ENCODE measurements around the gene FAM13A. TPM values are rescaled to one million over a fixed set of nuclear protein-coding genes. Genes with fewer than 3 reads are reported as not detected.

The FAM13A gene
- total and polyA plus RNA-seq, 8 donors, result 15.7 to 56.4 (median 38.1) TPM

GRCh38 chr4:88732714-88733368 lies 324.1 kb downstream of the FAM13A start:
- intact Hi-C loops (cut with DNase I), result no loop called here
- no peak for FAIRE-seq
- DNase-seq, result no peak
- Histone ChIP-seq H3K4me1 (peaks cover 12 to 19% (median 13%) of the 10 kb centered on the region in 3 donors), H3K36me3 (peaks cover 0 to 37% (median 16%) of the 10 kb centered on the region in 3 donors), H3K27ac (no peak overlapping the region), H3K9me3 (no peaks in the 10 kb centered on the region), H3K27me3 (no peaks in the 10 kb centered on the region), H3K4me3 (no peak overlapping the region)
- no peak for TF ChIP-seq CTCF (IDR thresholded peaks at IDR 0.05)
- WGBS, 2 donors, result 90 to 91% methylated on average over 5 of the region's 5 CpGs
- ATAC-seq, result no peak

GRCh38 chr4:88731381-88731780 lies 325.6 kb downstream of the FAM13A start:
- H3K4me3 ChIP-seq, result no peak overlapping the region
- no peaks in the 10 kb centered on the region for H3K9me3 ChIP-seq
- no peaks in the 10 kb centered on the region for H3K27me3 ChIP-seq
- H3K4me1 ChIP-seq, result peaks cover 10 to 17% (median 12%) of the 10 kb centered on the region in 3 donors
- WGBS, 2 donors, result 93 to 96% methylated on average over 4 of the region's 4 CpGs
- H3K36me3 ChIP-seq, result peaks cover 0 to 50% (median 26%) of the 10 kb centered on the region in 3 donors
- FAIRE-seq (no peak), ATAC-seq (no peak), DNase-seq (no peak)
- intact Hi-C loops (cut with DNase I), result no loop called here
- H3K27ac ChIP-seq, result no peak overlapping the region
- no peak for TF ChIP-seq CTCF (IDR thresholded peaks at IDR 0.05)

- H3K27me3 ChIP-seq, result no peaks in the 10 kb centered on the region
- H3K4me3 ChIP-seq, result no peak overlapping the region
- 92 to 93% methylated on average over 5 of the region's 5 CpGs for WGBS, 2 donors
- no peak for FAIRE-seq
- no peak for TF ChIP-seq CTCF (IDR thresholded peaks at IDR 0.05)
- peaks cover 6 to 16% (median 12%) of the 10 kb centered on the region in 3 donors for H3K4me1 ChIP-seq
- no peak for DNase-seq
- no peak overlapping the region for H3K27ac ChIP-seq
- no peaks in the 10 kb centered on the region for H3K9me3 ChIP-seq
- peaks cover 0 to 50% (median 28%) of the 10 kb centered on the region in 3 donors for H3K36me3 ChIP-seq
- no peak for ATAC-seq
- intact Hi-C loops (cut with DNase I), result no loop called here
Observed at GRCh38 chr4:88730811-88731210, 326.2 kb downstream of the FAM13A start.

- Histone ChIP-seq H3K27me3 (no peaks in the 10 kb centered on the region), H3K9me3 (no peaks in the 10 kb centered on the region), H3K4me3 (no peak overlapping the region), H3K4me1 (peaks cover 0 to 4% (median 0%) of the 10 kb centered on the region in 3 donors), H3K36me3 (peaks cover 0 to 50% (median 28%) of the 10 kb centered on the region in 3 donors), H3K27ac (no peak overlapping the region)
- ATAC-seq (peak in 1 of 4 donors; percentile 22), DNase-seq (no peak), FAIRE-seq (no peak)
- TF ChIP-seq CTCF (IDR thresholded peaks at IDR 0.05), result no peak
- intact Hi-C loops (cut with DNase I), result no loop called here
- WGBS, 2 donors, result 87% methylated on average over 6 of the region's 6 CpGs
Observed at GRCh38 chr4:88729146-88729760, 327.7 kb downstream of the FAM13A start.

- H3K9me3 ChIP-seq, result no peaks in the 10 kb centered on the region
- peak in 2 of 4 donors; percentile 22 to 44 for ATAC-seq
- no peaks in the 10 kb centered on the region for H3K27me3 ChIP-seq
- H3K36me3 ChIP-seq, result peaks cover 0 to 50% (median 28%) of the 10 kb centered on the region in 3 donors
- DNase-seq, result no peak
- peaks cover 0 to 4% (median 0%) of the 10 kb centered on the region in 3 donors for H3K4me1 ChIP-seq
- WGBS, 2 donors, result 96% methylated on average over 6 of the region's 6 CpGs
- intact Hi-C loops (cut with DNase I), result no loop called here
- TF ChIP-seq CTCF (IDR thresholded peaks at IDR 0.05), result no peak
- FAIRE-seq, result no peak
- H3K4me3 ChIP-seq, result no peak overlapping the region
- H3K27ac ChIP-seq, result no peak overlapping the region
Observed at GRCh38 chr4:88728146-88728545, 328.8 kb downstream of the FAM13A start.
